ENCODE measurements around the gene RNF20.

DNA sequence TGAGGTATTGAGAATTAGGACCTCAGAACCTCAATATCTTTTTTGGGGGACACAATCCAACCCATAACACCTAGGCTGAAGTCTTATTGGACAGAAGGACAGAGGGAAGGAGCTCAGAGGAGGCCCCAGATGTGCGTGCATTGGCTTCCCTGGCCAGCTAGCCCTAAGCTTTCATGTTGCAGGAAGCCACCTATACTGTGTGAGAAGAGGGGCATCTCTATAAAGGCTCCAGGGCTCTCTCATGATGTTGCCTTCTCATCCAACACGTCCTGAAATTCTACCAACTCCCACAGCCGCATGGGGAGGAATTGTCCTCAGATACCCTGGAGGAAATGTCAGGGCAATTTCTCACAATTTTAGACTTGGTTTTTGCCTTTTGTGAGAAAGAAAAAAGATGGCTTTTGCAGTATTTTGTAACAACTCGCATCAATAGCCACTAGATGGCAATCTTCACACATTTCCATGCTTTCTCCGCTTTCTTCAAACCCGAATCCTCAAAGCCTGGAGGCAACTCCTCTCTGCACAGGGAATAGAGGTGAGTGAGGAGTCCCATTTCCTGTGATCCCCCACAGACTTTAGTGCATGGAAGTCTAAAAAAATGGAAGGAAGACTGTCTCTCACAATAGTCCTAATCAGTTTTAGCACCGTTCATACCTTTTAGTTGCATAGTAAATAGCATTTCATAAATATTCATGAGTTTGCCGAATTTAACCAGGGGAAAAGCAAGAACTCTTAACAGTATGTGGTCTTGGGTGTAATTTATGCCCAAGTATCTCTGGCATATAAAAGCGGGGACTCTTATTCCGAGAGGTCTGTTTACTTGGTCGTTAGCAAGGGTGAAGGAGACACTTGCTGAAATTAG lies 68.5 kb downstream of the RNF20 start:
- TF ChIP-seq POLR2AphosphoS5 (IDR thresholded peaks at IDR 0.05) = no peak
- TF ChIP-seq CTCF (IDR thresholded peaks at IDR 0.05) = peak in 5 of 6 experiments; percentile 20 to 47 (median 30)
- TF ChIP-seq POLR2A (IDR thresholded peaks at IDR 0.05) = no peak
- TF ChIP-seq EP300 (IDR thresholded peaks at IDR 0.05) = no peak

Data from upper lobe of left lung (tissue), 4 donors.